ENCODE results near the gene F10. TPM values are rescaled to one million over a fixed set of nuclear protein-coding genes. Genes with fewer than 3 reads are reported as not detected.

The F10 gene
- total and polyA plus RNA-seq, 2 of the 13 experiments (the other 11 are each of a cell fraction or from before 2014, with no cell fraction given) = 58.4 to 237 TPM

DNA sequence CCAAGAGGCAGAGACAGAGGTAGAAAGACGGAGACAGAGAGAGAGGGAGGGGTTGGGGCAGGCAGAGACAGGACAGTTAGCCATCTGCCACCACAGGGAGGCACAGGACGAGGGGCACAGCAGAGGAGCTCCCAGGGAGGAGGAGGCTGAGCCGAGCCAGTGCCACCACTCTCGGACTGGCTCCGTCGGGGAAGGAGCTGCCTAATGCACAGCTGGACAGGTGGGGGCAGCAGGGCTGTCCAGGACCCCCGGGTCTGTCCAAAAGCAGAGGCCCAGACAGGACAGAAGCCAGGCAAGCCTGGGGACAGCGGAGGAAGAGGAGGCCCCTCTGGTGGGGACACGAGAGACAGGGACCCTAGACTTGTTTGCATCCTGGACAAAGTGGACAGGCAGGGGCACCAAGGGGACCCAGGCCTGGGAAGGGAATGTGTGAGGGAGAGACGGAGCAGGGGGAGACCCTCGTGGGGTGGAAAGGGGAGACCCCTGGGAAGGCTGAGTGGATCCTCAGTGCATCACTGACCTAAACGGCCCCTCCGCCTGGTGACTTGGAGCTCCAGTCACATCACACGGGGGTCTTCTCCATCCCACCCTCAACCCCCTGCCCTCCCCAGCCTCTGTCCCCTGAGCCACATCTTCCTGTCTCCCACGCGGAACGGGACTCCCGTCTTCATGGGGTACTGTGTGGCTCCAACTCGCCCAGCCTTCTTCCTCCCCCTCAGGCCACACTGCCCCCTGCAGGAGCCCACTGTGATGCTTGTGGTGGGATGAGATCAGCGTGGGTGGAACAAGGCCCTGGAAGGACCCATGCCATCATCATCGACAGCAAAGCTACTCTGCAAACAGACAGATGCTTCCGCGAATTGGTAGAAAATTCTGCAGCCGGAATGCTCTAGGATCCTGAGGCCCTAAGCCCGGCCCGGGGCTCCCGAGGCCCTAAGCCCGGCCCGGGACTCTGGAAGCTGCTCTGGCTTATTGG, 915 bp downstream of the F10 start (continued):
- TF ChIP-seq ZHX2 (IDR thresholded peaks at IDR 0.05; ENCODE audit: low read depth) (no peak), ZHX2 (CRISPR knock-in tag; IDR thresholded peaks at IDR 0.05; ENCODE audit: borderline replicate concordance) (no peak), KDM1A (CRISPR knock-in tag; IDR thresholded peaks at IDR 0.05) (0 out of 2 replicates have a peak, but pooled peaks have one; percentile 49), EZH2 (conservative IDR thresholded peaks at IDR 0.05; ENCODE audit: low read depth, low read length) (no peak), ZNF800 (CRISPR knock-in tag; IDR thresholded peaks at IDR 0.05) (no peak), ESRRA (CRISPR knock-in tag; IDR thresholded peaks at IDR 0.05; ENCODE audit: low read depth) (no peak), FOXP1 (IDR thresholded peaks at IDR 0.05) (no peak), FOXP1 (CRISPR knock-in tag; IDR thresholded peaks at IDR 0.05) (no peak), HNRNPUL1 (IDR thresholded peaks at IDR 0.05; ENCODE audit: low read depth, low read length) (no peak), SIN3B (IDR thresholded peaks at IDR 0.05; ENCODE audit: low read length) (no peak), PATZ1 (CRISPR knock-in tag; IDR thresholded peaks at IDR 0.05) (0 out of 2 replicates have a peak, but pooled peaks have one; percentile 16)
- TF ChIP-seq, protein P1, sequence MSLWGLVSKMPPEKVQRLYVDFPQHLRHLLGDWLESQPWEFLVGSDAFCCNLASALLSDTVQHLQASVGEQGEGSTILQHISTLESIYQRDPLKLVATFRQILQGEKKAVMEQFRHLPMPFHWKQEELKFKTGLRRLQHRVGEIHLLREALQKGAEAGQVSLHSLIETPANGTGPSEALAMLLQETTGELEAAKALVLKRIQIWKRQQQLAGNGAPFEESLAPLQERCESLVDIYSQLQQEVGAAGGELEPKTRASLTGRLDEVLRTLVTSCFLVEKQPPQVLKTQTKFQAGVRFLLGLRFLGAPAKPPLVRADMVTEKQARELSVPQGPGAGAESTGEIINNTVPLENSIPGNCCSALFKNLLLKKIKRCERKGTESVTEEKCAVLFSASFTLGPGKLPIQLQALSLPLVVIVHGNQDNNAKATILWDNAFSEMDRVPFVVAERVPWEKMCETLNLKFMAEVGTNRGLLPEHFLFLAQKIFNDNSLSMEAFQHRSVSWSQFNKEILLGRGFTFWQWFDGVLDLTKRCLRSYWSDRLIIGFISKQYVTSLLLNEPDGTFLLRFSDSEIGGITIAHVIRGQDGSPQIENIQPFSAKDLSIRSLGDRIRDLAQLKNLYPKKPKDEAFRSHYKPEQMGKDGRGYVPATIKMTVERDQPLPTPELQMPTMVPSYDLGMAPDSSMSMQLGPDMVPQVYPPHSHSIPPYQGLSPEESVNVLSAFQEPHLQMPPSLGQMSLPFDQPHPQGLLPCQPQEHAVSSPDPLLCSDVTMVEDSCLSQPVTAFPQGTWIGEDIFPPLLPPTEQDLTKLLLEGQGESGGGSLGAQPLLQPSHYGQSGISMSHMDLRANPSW (CRISPR knock-in tag; IDR thresholded peaks at IDR 0.05; ENCODE audit: borderline replicate concordance) = no peak
- TF ChIP-seq, protein P2, sequence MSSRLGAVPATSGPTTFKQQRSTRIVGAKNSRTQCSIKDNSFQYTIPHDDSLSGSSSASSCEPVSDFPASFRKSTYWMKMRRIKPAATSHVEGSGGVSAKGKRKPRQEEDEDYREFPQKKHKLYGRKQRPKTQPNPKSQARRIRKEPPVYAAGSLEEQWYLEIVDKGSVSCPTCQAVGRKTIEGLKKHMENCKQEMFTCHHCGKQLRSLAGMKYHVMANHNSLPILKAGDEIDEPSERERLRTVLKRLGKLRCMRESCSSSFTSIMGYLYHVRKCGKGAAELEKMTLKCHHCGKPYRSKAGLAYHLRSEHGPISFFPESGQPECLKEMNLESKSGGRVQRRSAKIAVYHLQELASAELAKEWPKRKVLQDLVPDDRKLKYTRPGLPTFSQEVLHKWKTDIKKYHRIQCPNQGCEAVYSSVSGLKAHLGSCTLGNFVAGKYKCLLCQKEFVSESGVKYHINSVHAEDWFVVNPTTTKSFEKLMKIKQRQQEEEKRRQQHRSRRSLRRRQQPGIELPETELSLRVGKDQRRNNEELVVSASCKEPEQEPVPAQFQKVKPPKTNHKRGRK (CRISPR knock-in tag; IDR thresholded peaks at IDR 0.05) = no peak
